Endothelial cell of umbilical vein (primary cell): ENCODE results near the gene WFDC6. TPM values are rescaled to one million over a fixed set of nuclear protein-coding genes. Genes with fewer than 3 reads are reported as not detected.

ENCODE experiments used
- BruUV-seq: library from RNA; stranded (reverse); fragments of 400-500 nt; replicated peaks from 2 replicates; lab custom pipeline; 2021; lab: Mats Ljungman, UMichigan
- CTCF ChIA-PET: fragments of 300-600, 350-600 bp; sonication (Branson Sonifier 250); formaldehyde crosslinking; loops from one replicate; lab custom pipeline; 2021; ENCODE audit warnings: antibody characterized with exemption, inconsistent platforms; lab: Charles Lee
- POLR2A ChIA-PET: fragments of 300-600, 350-600 bp; sonication (Branson Sonifier 250); formaldehyde crosslinking; loops from one replicate; lab custom pipeline; 2021; ENCODE audit warnings: antibody characterized with exemption, inconsistent platforms; lab: Charles Lee
- DNase-seq: peaks from one replicate; pipeline ENCODE4 v3.0.0-alpha.2; 2011; ENCODE audit warnings: low read depth, low spot score
- FAIRE-seq: peaks from 2 replicates; lab custom pipeline; 2011; peaks lifted over from hg19 to GRCh38; lab: Jason Lieb, UNC
- H2AFZ ChIP-seq: 2 replicates; pipeline ENCODE4 v1.6.0; 2012; ENCODE audit warnings: low read depth, low read length, control low read depth, inconsistent platforms
- H3K27ac ChIP-seq: 2 replicates; pipeline ENCODE4 v1.5.1; 2011; ENCODE audit warnings: low read depth, mild to moderate bottlenecking, control low read depth, low read length, moderate library complexity; ENCODE audit not compliant: insufficient read depth
- H3K27me3 ChIP-seq, 2 experiments: 2 replicates each; pipeline versions ENCODE4 v1.6.0 to v1.6.1; 2011; ENCODE audit warnings: low read length in 2 of 2, mixed read lengths in 1 of 2; ENCODE audit not compliant: control insufficient read depth in 2 of 2, insufficient read depth in 2 of 2
- H3K36me3 ChIP-seq, 2 experiments: 2 replicates in 1 of 2; 3 replicates in 1 of 2; pipeline ENCODE4 v1.5.1; 2011; ENCODE audit warnings: low read length in 2 of 2, mild to moderate bottlenecking in 1 of 2, moderate library complexity in 1 of 2; ENCODE audit not compliant: control insufficient read depth in 2 of 2, insufficient read depth in 2 of 2; ENCODE audit errors: extremely low read depth in 1 of 2
- H3K4me1 ChIP-seq: 3 replicates; pipeline ENCODE4 v1.5.1; 2011; ENCODE audit warnings: mild to moderate bottlenecking, low read length; ENCODE audit not compliant: control insufficient read depth, insufficient read depth; ENCODE audit errors: extremely low read depth
- H3K4me2 ChIP-seq: 2 replicates; pipeline ENCODE4 v1.6.1; 2011; ENCODE audit warnings: low read length, control low read depth, mixed read lengths; ENCODE audit not compliant: insufficient read depth
- H3K4me3 ChIP-seq, 3 experiments: fragments of 200-600 bp in 1 of 3; sonication (generic), shearing (Covaris generic) in 1 of 3; replicated peaks in 1 of 3; 2 replicates each; pipeline ENCODE4 v1.5.1; 2011 to 2016; ENCODE audit warnings: control low read depth in 3 of 3, low read length in 3 of 3, mild to moderate bottlenecking in 2 of 3, inconsistent platforms in 1 of 3, low read depth in 1 of 3, moderate library complexity in 1 of 3; ENCODE audit not compliant: insufficient read depth in 1 of 3
- H3K79me2 ChIP-seq: 2 replicates; pipeline ENCODE4 v1.6.0; 2012; ENCODE audit warnings: low read length, inconsistent platforms; ENCODE audit not compliant: control insufficient read depth, insufficient read depth
- H3K9ac ChIP-seq: replicated peaks from 2 replicates; pipeline ENCODE3; 2011; ENCODE audit warnings: low read length, control low read depth; ENCODE audit not compliant: insufficient read depth; ENCODE audit errors: extremely low read depth
- H3K9me1 ChIP-seq: replicated peaks from 3 replicates; pipeline ENCODE4 v1.6.0; 2011; ENCODE audit warnings: mild to moderate bottlenecking, low read length; ENCODE audit not compliant: control insufficient read depth, insufficient read depth; ENCODE audit errors: extremely low read depth
- H3K9me3 ChIP-seq: replicated peaks from 2 replicates; pipeline ENCODE4 v1.5.1; 2012; ENCODE audit warnings: low read length, inconsistent platforms; ENCODE audit not compliant: control insufficient read depth, insufficient read depth
- H4K20me1 ChIP-seq: replicated peaks from 2 replicates; pipeline ENCODE3; 2011; ENCODE audit warnings: mild to moderate bottlenecking, low read length; ENCODE audit not compliant: control insufficient read depth, insufficient read depth; ENCODE audit errors: extremely low read depth
- EZH2 ChIP-seq: IDR thresholded peaks from 2 replicates; pipeline ENCODE4 v1.6.1; 2012; ENCODE audit warnings: borderline replicate concordance, low read depth, mild to moderate bottlenecking, moderate library complexity, low read length, inconsistent platforms; ENCODE audit not compliant: severe bottlenecking
- FOS ChIP-seq: IDR thresholded peaks from 2 replicates; pipeline ENCODE4 v1.6.1; 2011; ENCODE audit warnings: mild to moderate bottlenecking, low read length, moderate library complexity, borderline replicate concordance; ENCODE audit not compliant: insufficient read depth
- GATA2 ChIP-seq: IDR thresholded peaks from 2 replicates; pipeline ENCODE4 v1.7.0; 2011; ENCODE audit warnings: low read depth, mild to moderate bottlenecking, moderate library complexity, mixed read lengths, low read length; ENCODE audit not compliant: insufficient read length, insufficient read depth
- JUN ChIP-seq: IDR thresholded peaks from 2 replicates; pipeline ENCODE4 v1.6.1; 2011; ENCODE audit warnings: borderline replicate concordance, low read depth; ENCODE audit not compliant: insufficient read length, insufficient read depth
- MYC ChIP-seq: IDR thresholded peaks from one replicate; pipeline ENCODE4 v1.6.1; 2011; ENCODE audit warnings: mild to moderate bottlenecking, low read depth, low read length
- POLR2A ChIP-seq: IDR thresholded peaks from 2 replicates; pipeline ENCODE4 v1.6.1; 2012; ENCODE audit warnings: low read depth, mild to moderate bottlenecking, control low read depth, low read length
- POLR2AphosphoS5 ChIP-seq: IDR thresholded peaks from 2 replicates; pipeline ENCODE4 v1.6.1; 2012; ENCODE audit warnings: low read depth, mild to moderate bottlenecking, control low read depth, low read length, moderate library complexity; ENCODE audit not compliant: insufficient read depth
- dilution Hi-C: fragments of 300-500 bp; cut with MboI; formaldehyde crosslinking; loops from one replicate; pipeline ENCODE4 v1.15.0; 2019; ENCODE audit warnings: low sequenced_read_pairs; ENCODE audit not compliant: extremely low pct_ligation_motif_present
- intact Hi-C: fragments of 100-400 bp; cut with micrococcal nuclease; formaldehyde crosslinking; loops from one replicate; pipeline ENCODE4 v1.10.0; 2022
- polyA plus RNA-seq, 4 experiments: library from polyadenylated mRNA; depleted of rRNA in 3 of 4; stranded (reverse) in 3 of 4; unstranded in 1 of 4; fragments of >200 nt; gene quantifications; 2 replicates each; pipeline versions ENCODE4 v1.2.1 to v1.2.3, GENCODE V29; 2011 to 2012; ENCODE audit warnings: missing spikeins in 1 of 4
- total RNA-seq: library from RNA; stranded (reverse); gene quantifications from 2 replicates; pipeline ENCODE4 v1.2.3, GENCODE V29; 2021
- TF ChIP-seq, protein P1 (sequence below), 2 donors: IDR thresholded peaks; 1 replicate in 1 of 2; 2 replicates in 1 of 2; pipeline ENCODE4 v1.5.1; 2011; ENCODE audit warnings: low read length in 2 of 2, mild to moderate bottlenecking in 2 of 2, moderate library complexity in 2 of 2, control low read depth in 1 of 2, inconsistent platforms in 1 of 2, low read depth in 1 of 2; ENCODE audit not compliant: insufficient read depth in 1 of 2; ENCODE audit errors: extremely low read depth in 1 of 2
- TF ChIP-seq, protein P2 (sequence below): IDR thresholded peaks from 2 replicates; pipeline ENCODE4 v1.6.1; 2011; ENCODE audit not compliant: insufficient read depth, insufficient read length

Gene WFDC6
- total and polyA plus RNA-seq, 2 donors (not counting 3 experiments of a cell fraction or from before 2014, with no cell fraction given): not detected

- Histone ChIP-seq H3K9ac (no peak overlapping the region), H2AFZ (no peak overlapping the region), H3K4me2 (no peak overlapping the region), H3K27ac (no peak overlapping the region), H3K9me3 (no peaks in the 10 kb centered on the region), H3K9me1 (no peaks in the 10 kb centered on the region), H4K20me1 (no peaks in the 10 kb centered on the region), H3K36me3 (no peaks in the 10 kb centered on the region), H3K4me3 (no peak overlapping the region), H3K79me2 (no peaks in the 10 kb centered on the region), H3K27me3 (peaks cover 0 to 12% of the 10 kb centered on the region in 2 experiments), H3K4me1 (no peaks in the 10 kb centered on the region)
- dilution Hi-C loops (no loop called here), intact Hi-C loops (no loop called here)
- CTCF ChIA-PET: no interaction called here
- no peak for TF ChIP-seq MYC
- no TSS peak for BruUV-seq
- POLR2A ChIA-PET: no interaction called here
- FAIRE-seq (no peak), DNase-seq (no peak)
These were observed 42.4 kb upstream of the WFDC6 start for GRCh38 chr20:45581702-45582101.

DNA sequence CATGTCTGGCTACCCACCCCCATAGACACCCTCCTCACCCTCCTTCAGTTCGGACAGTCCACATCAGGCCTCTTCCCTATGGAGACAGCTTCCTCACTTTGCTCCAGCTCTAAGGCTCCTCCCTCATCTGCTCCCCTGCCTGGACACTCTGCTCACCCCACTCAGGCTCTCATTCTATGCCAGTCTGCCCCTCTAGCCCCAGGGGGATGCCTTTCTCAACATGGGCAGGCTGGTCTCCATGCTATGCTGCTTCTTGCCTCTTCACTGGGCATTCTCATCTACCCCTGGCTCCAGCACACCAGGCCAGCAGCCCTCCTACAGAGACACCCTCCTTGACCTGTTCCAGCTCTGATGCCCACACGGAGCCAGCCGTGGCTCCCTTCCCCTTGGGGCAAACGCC is 39.9 kb upstream of the WFDC6 start, which contains the start of gene WFDC8:
WFDC8 (minus strand) TSS at position 101 of the 400 bp plus-strand sequence; CDS start at position 64, 37 bp downstream.
- dilution Hi-C loops: no loop called here
- Histone ChIP-seq H3K27me3 (peaks cover 0 to 12% of the 10 kb centered on the region in 2 experiments), H3K4me3 (no peak within 1 kb of the TSS), H3K79me2 (no peaks in the 10 kb centered on the region), H2AFZ (no peak within 1 kb of the TSS), H3K4me2 (no peak within 1 kb of the TSS), H4K20me1 (no peaks in the 10 kb centered on the region), H3K9me1 (no peaks in the 10 kb centered on the region), H3K4me1 (no peaks in the 10 kb centered on the region), H3K9ac (no peak within 1 kb of the TSS), H3K9me3 (no peaks in the 10 kb centered on the region), H3K27ac (no peak within 1 kb of the TSS), H3K36me3 (no peaks in the 10 kb centered on the region)
- intact Hi-C loops: no loop called here
- ChIA-PET POLR2A (no interaction called here), CTCF (no interaction called here)
- no peak for TF ChIP-seq POLR2AphosphoS5
- TF ChIP-seq FOS: no peak
- TF ChIP-seq POLR2A: no peak
- no peak for TF ChIP-seq JUN
- no peak for TF ChIP-seq EZH2
- no peak for TF ChIP-seq MYC
- TF ChIP-seq, protein P1, sequence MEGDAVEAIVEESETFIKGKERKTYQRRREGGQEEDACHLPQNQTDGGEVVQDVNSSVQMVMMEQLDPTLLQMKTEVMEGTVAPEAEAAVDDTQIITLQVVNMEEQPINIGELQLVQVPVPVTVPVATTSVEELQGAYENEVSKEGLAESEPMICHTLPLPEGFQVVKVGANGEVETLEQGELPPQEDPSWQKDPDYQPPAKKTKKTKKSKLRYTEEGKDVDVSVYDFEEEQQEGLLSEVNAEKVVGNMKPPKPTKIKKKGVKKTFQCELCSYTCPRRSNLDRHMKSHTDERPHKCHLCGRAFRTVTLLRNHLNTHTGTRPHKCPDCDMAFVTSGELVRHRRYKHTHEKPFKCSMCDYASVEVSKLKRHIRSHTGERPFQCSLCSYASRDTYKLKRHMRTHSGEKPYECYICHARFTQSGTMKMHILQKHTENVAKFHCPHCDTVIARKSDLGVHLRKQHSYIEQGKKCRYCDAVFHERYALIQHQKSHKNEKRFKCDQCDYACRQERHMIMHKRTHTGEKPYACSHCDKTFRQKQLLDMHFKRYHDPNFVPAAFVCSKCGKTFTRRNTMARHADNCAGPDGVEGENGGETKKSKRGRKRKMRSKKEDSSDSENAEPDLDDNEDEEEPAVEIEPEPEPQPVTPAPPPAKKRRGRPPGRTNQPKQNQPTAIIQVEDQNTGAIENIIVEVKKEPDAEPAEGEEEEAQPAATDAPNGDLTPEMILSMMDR (IDR thresholded peaks at IDR 0.05; ENCODE audit: extremely low read depth in 1 of 2, insufficient read depth in 1 of 2, low read depth in 1 of 2, low read length in 2 of 2): no peak
- TF ChIP-seq GATA2: no peak
- TF ChIP-seq, protein P2, sequence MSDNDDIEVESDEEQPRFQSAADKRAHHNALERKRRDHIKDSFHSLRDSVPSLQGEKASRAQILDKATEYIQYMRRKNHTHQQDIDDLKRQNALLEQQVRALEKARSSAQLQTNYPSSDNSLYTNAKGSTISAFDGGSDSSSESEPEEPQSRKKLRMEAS: no peak
- DNase-seq (no peak), FAIRE-seq (no peak)
- no TSS peak for BruUV-seq
